CD14-positive monocyte (primary cell): ENCODE measurements around the gene PNRC1. TPM values are rescaled to one million over a fixed set of nuclear protein-coding genes. Genes with fewer than 3 reads are reported as not detected.

Source experiments
- DNase-seq, 3 donors: peaks; one replicate each; pipeline ENCODE4 v3.0.0-alpha.2; 2011 to 2022
- H2AFZ ChIP-seq: 2 replicates; pipeline ENCODE4 v1.6.0; 2012; ENCODE audit warnings: mild to moderate bottlenecking, low read depth, low read length, inconsistent platforms; ENCODE audit not compliant: insufficient read depth, poor library complexity, severe bottlenecking
- H3K27ac ChIP-seq, 2 donors: 1 replicate in 1 of 2; 2 replicates in 1 of 2; pipeline ENCODE4 v1.5.1; 2012 to 2013; ENCODE audit warnings: low read length in 2 of 2, control low read depth in 1 of 2, inconsistent platforms in 1 of 2, low read depth in 1 of 2, mild to moderate bottlenecking in 1 of 2
- H3K27me3 ChIP-seq, 2 donors: one replicate each; pipeline versions ENCODE4 v1.6.0 to v1.6.1; 2011 to 2013; ENCODE audit warnings: low read length in 2 of 2; ENCODE audit not compliant: control insufficient read depth in 2 of 2, insufficient read depth in 2 of 2
- H3K36me3 ChIP-seq, 2 donors: replicated peaks in 1 of 2; 1 replicate in 1 of 2; 2 replicates in 1 of 2; pipeline versions ENCODE4 v1.5.1 to v1.6.1; 2012 to 2013; ENCODE audit warnings: low read length in 2 of 2, control low read depth in 1 of 2, inconsistent platforms in 1 of 2, mild to moderate bottlenecking in 1 of 2; ENCODE audit not compliant: insufficient read depth in 2 of 2, control insufficient read depth in 1 of 2
- H3K4me1 ChIP-seq, 2 donors: 1 replicate in 1 of 2; 2 replicates in 1 of 2; pipeline versions ENCODE4 v1.5.1 to v1.6.1; 2012 to 2013; ENCODE audit warnings: low read length in 2 of 2, control low read depth in 1 of 2, inconsistent platforms in 1 of 2, mild to moderate bottlenecking in 1 of 2, moderate library complexity in 1 of 2; ENCODE audit not compliant: insufficient read depth in 2 of 2, control insufficient read depth in 1 of 2
- H3K4me2 ChIP-seq: replicated peaks from 2 replicates; pipeline ENCODE3; 2012; ENCODE audit warnings: low read length, moderate library complexity, mild to moderate bottlenecking; ENCODE audit not compliant: poor library complexity, severe bottlenecking; ENCODE audit errors: extremely low read depth
- H3K4me3 ChIP-seq, 3 experiments: fragments of 200-600 bp in 1 of 3; sonication (generic) in 1 of 3; replicated peaks in 1 of 3; 1 replicate in 2 of 3; 2 replicates in 1 of 3; pipeline ENCODE4 v1.5.1; 2011 to 2013; ENCODE audit warnings: low read length in 3 of 3, mild to moderate bottlenecking in 3 of 3, control low read depth in 2 of 3, low read depth in 2 of 3, inconsistent platforms in 1 of 3, moderate library complexity in 1 of 3
- H3K79me2 ChIP-seq: 2 replicates; pipeline ENCODE4 v1.6.0; 2012; ENCODE audit warnings: mild to moderate bottlenecking, control low read depth, inconsistent platforms, low read length, moderate library complexity; ENCODE audit not compliant: insufficient read depth
- H3K9ac ChIP-seq: 2 replicates; pipeline ENCODE4 v1.6.0; 2017; ENCODE audit warnings: low read length, mild to moderate bottlenecking; ENCODE audit not compliant: insufficient read depth, poor library complexity, severe bottlenecking
- H3K9me3 ChIP-seq, 2 donors: replicated peaks in 1 of 2; 1 replicate in 1 of 2; 2 replicates in 1 of 2; pipeline versions ENCODE4 v1.5.1 to v1.6.1; 2012 to 2013; ENCODE audit warnings: low read length in 2 of 2, control low read depth in 1 of 2; ENCODE audit not compliant: control insufficient read depth in 1 of 2, insufficient read depth in 1 of 2
- H4K20me1 ChIP-seq: 2 replicates; pipeline ENCODE4 v1.6.0; 2012; ENCODE audit warnings: mild to moderate bottlenecking, low read length, control low read depth, moderate library complexity; ENCODE audit not compliant: insufficient read depth
- H3K27ac Mint-ChIP-seq, 7 donors: one replicate each; pipeline ENCODE4 v1.8.0; 2020; ENCODE audit warnings: mild to moderate bottlenecking in 7 of 7, mixed read lengths in 7 of 7, moderate library complexity in 6 of 7, inconsistent platforms in 2 of 7
- H3K27me3 Mint-ChIP-seq, 3 donors: one replicate each; pipeline ENCODE4 v1.8.0; 2021 to 2022; ENCODE audit warnings: low read depth in 3 of 3, mild to moderate bottlenecking in 3 of 3, mixed read lengths in 3 of 3, moderate library complexity in 3 of 3, inconsistent platforms in 1 of 3
- H3K36me3 Mint-ChIP-seq, 2 donors: one replicate each; pipeline ENCODE4 v1.8.0; 2020; ENCODE audit warnings: mixed read lengths in 2 of 2, inconsistent platforms in 1 of 2, mild to moderate bottlenecking in 1 of 2
- H3K4me1 Mint-ChIP-seq: one replicate; pipeline ENCODE4 v1.8.0; 2020; ENCODE audit warnings: mild to moderate bottlenecking, mixed read lengths
- H3K4me3 Mint-ChIP-seq, 2 donors: one replicate each; pipeline ENCODE4 v1.8.0; 2020; ENCODE audit warnings: mild to moderate bottlenecking in 2 of 2, mixed read lengths in 2 of 2, moderate library complexity in 1 of 2
- H3K9me3 Mint-ChIP-seq, 7 donors: one replicate each; pipeline ENCODE4 v1.8.0; 2020 to 2022; ENCODE audit warnings: mixed read lengths in 7 of 7, mild to moderate bottlenecking in 6 of 7, moderate library complexity in 6 of 7, inconsistent platforms in 2 of 7
- CTCF ChIP-seq: fragments of 200-600 bp; IDR thresholded peaks from one replicate; pipeline ENCODE4 v1.8.0; 2022; ENCODE audit warnings: antibody characterized with exemption, mild to moderate bottlenecking
- WGBS: methylation state at CpG from one replicate; pipeline ENCODE4 v1.1.5; 2013; ENCODE audit warnings: missing lambda C conversion rate; ENCODE audit not compliant: insufficient coverage; 5-methylcytosine and 5-hydroxymethylcytosine counted together
- intact Hi-C, 2 donors: fragments of 100-400 bp; cut with micrococcal nuclease; formaldehyde crosslinking; loops; one replicate each; pipeline versions ENCODE4 v1.15.0 to v1.15.1; 2023
- polyA plus RNA-seq, 3 donors: library from polyadenylated mRNA; depleted of rRNA in 1 of 3; unstranded in 2 of 3; stranded (reverse) in 1 of 3; fragments of 300-500 nt in 2 of 3; fragments of >200 nt in 1 of 3; fragmentation: Illumina TruSeq in 2 of 3; gene quantifications; 1 replicate in 2 of 3; 2 replicates in 1 of 3; pipeline ENCODE4 v1.2.3, GENCODE V29; 2012 to 2021

The PNRC1 gene
- polyA plus RNA-seq, 3 donors: 102 to 398 (median 348) TPM

GRCh38 chr6:89081129-89081422 lies 525 bp downstream of the PNRC1 start:
- peaks cover 50% of the 10 kb centered on the region for H4K20me1 ChIP-seq
- peaks cover 29 to 32% of the 10 kb centered on the region in 2 donors for H3K36me3 ChIP-seq
- peaks cover 26 to 36% of the 10 kb centered on the region in 2 donors for H3K4me1 ChIP-seq
- H3K27ac ChIP-seq: peak overlapping the region; percentile 98
- no peak for TF ChIP-seq CTCF
- peak overlapping the region; percentile 99 for H3K9ac ChIP-seq
- H3K4me3 ChIP-seq: peak overlapping the region; percentile 66 to 97 (median 96)
- H3K27me3 ChIP-seq: no peaks in the 10 kb centered on the region
- Mint-ChIP-seq H3K9me3 (peaks cover 0 to 4% (median 0%) of the 10 kb centered on the region in 7 donors), H3K27me3 (peaks cover 0 to 2% (median 2%) of the 10 kb centered on the region in 3 donors), H3K4me3 (peak overlapping the region; percentile 91 to 99), H3K36me3 (peaks cover 38 to 39% of the 10 kb centered on the region in 2 donors), H3K4me1 (peaks cover 39% of the 10 kb centered on the region), H3K27ac (peak overlapping the region; percentile 96 to 99 (median 98))
- intact Hi-C loops: loop anchor here (5.0 to 10.0 kb wide), 4 partner anchors 44 to 274 kb away; partner anchors contain the start of gene UBE2J1 (in 2 of the 2)
- peaks cover 50% of the 10 kb centered on the region for H3K79me2 ChIP-seq
- no peak for DNase-seq
- H3K9me3 ChIP-seq: no peaks in the 10 kb centered on the region
- H3K4me2 ChIP-seq: peak overlapping the region; percentile 75
- H2AFZ ChIP-seq: no peak overlapping the region
- WGBS: under 1% methylated on average over 36 of the region's 36 CpGs

GRCh38 chr6:89081423-89082322 lies 1.1 kb downstream of the PNRC1 start:
- DNase-seq: peak; percentile 98
- H3K36me3 Mint-ChIP-seq: peaks cover 38 to 43% of the 10 kb centered on the region in 2 donors
- H3K4me1 ChIP-seq: peaks cover 32 to 42% of the 10 kb centered on the region in 2 donors
- no peaks in the 10 kb centered on the region for H3K9me3 ChIP-seq
- H3K27ac Mint-ChIP-seq: peak overlapping the region; percentile 90 to 98 (median 97)
- peaks cover 45% of the 10 kb centered on the region for H3K4me1 Mint-ChIP-seq
- H3K27ac ChIP-seq: peak overlapping the region; percentile 98
- peak overlapping the region; percentile 87 for H3K4me2 ChIP-seq
- peaks cover 50% of the 10 kb centered on the region for H3K79me2 ChIP-seq
- H3K9me3 Mint-ChIP-seq: peaks cover 0 to 4% (median 0%) of the 10 kb centered on the region in 7 donors
- H2AFZ ChIP-seq: no peak overlapping the region
- TF ChIP-seq CTCF: no peak
- no peaks in the 10 kb centered on the region for H3K27me3 ChIP-seq
- H3K4me3 Mint-ChIP-seq: peak overlapping the region; percentile 90 to 96
- H3K4me3 ChIP-seq: peak overlapping the region; percentile 66 to 97 (median 96)
- peak overlapping the region; percentile 99 for H3K9ac ChIP-seq
- WGBS: 0% methylated on average over 52 of the region's 69 CpGs
- H3K27me3 Mint-ChIP-seq: peaks cover 0 to 2% (median 2%) of the 10 kb centered on the region in 3 donors
- H4K20me1 ChIP-seq: peaks cover 56% of the 10 kb centered on the region
- intact Hi-C loops: loop anchor here (5.0 to 10.0 kb wide), 4 partner anchors 44 to 273 kb away; partner anchors contain the start of gene UBE2J1 (in 2 of the 2)
- peaks cover 29 to 32% of the 10 kb centered on the region in 2 donors for H3K36me3 ChIP-seq
